ENCODE results near the gene STRN3. TPM values are rescaled to one million over a fixed set of nuclear protein-coding genes. Genes with fewer than 3 reads are reported as not detected.

STRN3 gene
- total RNA-seq, 1 experiment from 2014 or later = 52.1 TPM

- Mint-ChIP-seq H3K27me3 (ENCODE audit: low read depth) (no peaks in the 10 kb centered on the region), H3K36me3 (ENCODE audit: insufficient read depth in 1 of 3, low read depth in 3 of 3) (no peaks in the 10 kb centered on the region), H3K4me3 (no peak overlapping the region), H3K9me3 (no peaks in the 10 kb centered on the region), H3K27ac (no peak overlapping the region), H3K4me1 (no peaks in the 10 kb centered on the region)
- H3K79me1 ChIP-seq (ENCODE audit: insufficient read depth, low read depth, low read length, poor library complexity, severe bottlenecking) = no peaks in the 10 kb centered on the region
- no peak overlapping the region for H3K18ac ChIP-seq (ENCODE audit: insufficient read length, low read depth, low read length)
- no peak overlapping the region for H3K4me2 ChIP-seq (ENCODE audit: insufficient read depth, insufficient read length, low read length)
- H3K9ac ChIP-seq (ENCODE audit: extremely low read depth, insufficient read length, low read length) = no peak overlapping the region
- H3K23me2 ChIP-seq (ENCODE audit: insufficient read length, low read depth, low read length, poor library complexity, severe bottlenecking) = no peaks in the 10 kb centered on the region
- H4K20me1 ChIP-seq (ENCODE audit: control insufficient read depth, insufficient read depth, insufficient read length) = no peaks in the 10 kb centered on the region
- H4K91ac ChIP-seq (ENCODE audit: insufficient read length, low read depth, low read length) = no peak overlapping the region
- H3K4me1 ChIP-seq (ENCODE audit: insufficient read depth, low read length) = no peaks in the 10 kb centered on the region
- H3K4ac ChIP-seq (ENCODE audit: low read depth, low read length) = no peak overlapping the region
- TF ChIP-seq CTCF (conservative IDR thresholded peaks at IDR 0.05) = no peak
- no peak overlapping the region for H3T11ph ChIP-seq (ENCODE audit: low read length)
- no peak for DNase-seq
- H3K56ac ChIP-seq (ENCODE audit: insufficient read length, low read depth, low read length) = no peak overlapping the region
- H2BK120ac ChIP-seq (ENCODE audit: low read depth, low read length, poor library complexity, severe bottlenecking) = no peak overlapping the region
- no peaks in the 10 kb centered on the region for H3K27me3 ChIP-seq (ENCODE audit: insufficient read depth, low read length)
- no peak overlapping the region for H2BK5ac ChIP-seq (ENCODE audit: insufficient read length, low read length)
- H2BK15ac ChIP-seq (ENCODE audit: low read depth, low read length) = no peak overlapping the region
- H2AFZ ChIP-seq (ENCODE audit: low read length) = no peak overlapping the region
- no peak overlapping the region for H4K5ac ChIP-seq (ENCODE audit: insufficient read length, low read depth, low read length)
- H2BK12ac ChIP-seq (ENCODE audit: insufficient read length, low read depth, low read length) = no peak overlapping the region
- H3K79me2 ChIP-seq (ENCODE audit: insufficient read depth, low read length) = no peaks in the 10 kb centered on the region
- no peak overlapping the region for H3K23ac ChIP-seq (ENCODE audit: insufficient read length, low read depth, low read length)
- H3K9me3 ChIP-seq (ENCODE audit: control insufficient read depth, low read depth, low read length) = no peaks in the 10 kb centered on the region
- no peak overlapping the region for H3K14ac ChIP-seq (ENCODE audit: insufficient read depth, low read length)
- no peak overlapping the region for H3K27ac ChIP-seq (ENCODE audit: insufficient read length, low read depth, low read length)
- no peak overlapping the region for H2AK5ac ChIP-seq (ENCODE audit: insufficient read length, low read length)
- no peak overlapping the region for H4K8ac ChIP-seq (replicated peaks; ENCODE audit: insufficient read length, low read depth, low read length)
- no peak overlapping the region for H2BK20ac ChIP-seq (ENCODE audit: low read depth, low read length, poor library complexity, severe bottlenecking)
Measured at GRCh38 chr14:30854492-30854891, 171.7 kb downstream of the STRN3 start.

All from H9 (cell line).